ENCODE results near the gene JMJD7. TPM values are rescaled to one million over a fixed set of nuclear protein-coding genes. Genes with fewer than 3 reads are reported as not detected.

Gene JMJD7
- total and polyA plus RNA-seq, 4 donors = 2.8 to 25.0 (median 21.8) TPM

- no peak overlapping the region for H3K4me3 ChIP-seq (ENCODE audit: low read depth, low read length)
- H3K27ac ChIP-seq (ENCODE audit: low read depth, low read length) = no peak overlapping the region
- DNase-seq (ENCODE audit: low read depth in 4 of 6, low spot score in 6 of 6) = no peak
- H3K36me3 ChIP-seq (ENCODE audit: control insufficient read depth, insufficient read depth, low read length) = peaks cover 2% of the 10 kb centered on the region
- H3K27me3 ChIP-seq (ENCODE audit: control insufficient read depth, insufficient read depth, low read length) = peaks cover 20% of the 10 kb centered on the region
- H3K4me1 ChIP-seq (ENCODE audit: control insufficient read depth, insufficient read depth, low read length) = peaks cover 20% of the 10 kb centered on the region
- 86% methylated on average over 2 of the region's 2 CpGs for WGBS (ENCODE audit: insufficient coverage)
- H3K9me3 ChIP-seq (ENCODE audit: control insufficient read depth, insufficient read depth, low read length) = no peaks in the 10 kb centered on the region
These were observed 55.6 kb downstream of the JMJD7 start for GRCh38 chr15:41883484-41883825.

GRCh38 chr15:41884458-41884857, 56.6 kb downstream of the JMJD7 start:
- 92% methylated on average over 7 of the region's 7 CpGs for WGBS (ENCODE audit: insufficient coverage)
- Histone ChIP-seq H3K4me3 (ENCODE audit: low read depth, low read length) (no peak overlapping the region), H3K36me3 (ENCODE audit: control insufficient read depth, insufficient read depth, low read length) (peaks cover 2% of the 10 kb centered on the region), H3K27ac (ENCODE audit: low read depth, low read length) (no peak overlapping the region), H3K27me3 (ENCODE audit: control insufficient read depth, insufficient read depth, low read length) (peaks cover 20% of the 10 kb centered on the region), H3K9me3 (ENCODE audit: control insufficient read depth, insufficient read depth, low read length) (no peaks in the 10 kb centered on the region), H3K4me1 (ENCODE audit: control insufficient read depth, insufficient read depth, low read length) (peaks cover 20% of the 10 kb centered on the region)
- no peak for DNase-seq (ENCODE audit: low read depth in 4 of 6, low spot score in 6 of 6)

GRCh38 chr15:41885321-41885720, 57.4 kb downstream of the JMJD7 start:
- Histone ChIP-seq H3K4me1 (ENCODE audit: control insufficient read depth, insufficient read depth, low read length) (peaks cover 20% of the 10 kb centered on the region), H3K4me3 (ENCODE audit: low read depth, low read length) (no peak overlapping the region), H3K9me3 (ENCODE audit: control insufficient read depth, insufficient read depth, low read length) (no peaks in the 10 kb centered on the region), H3K27me3 (ENCODE audit: control insufficient read depth, insufficient read depth, low read length) (peaks cover 17% of the 10 kb centered on the region), H3K36me3 (ENCODE audit: control insufficient read depth, insufficient read depth, low read length) (peaks cover 2% of the 10 kb centered on the region), H3K27ac (ENCODE audit: low read depth, low read length) (no peak overlapping the region)
- no peak for DNase-seq (ENCODE audit: low read depth in 4 of 6, low spot score in 6 of 6)

GRCh38 chr15:41885841-41886240, 57.9 kb downstream of the JMJD7 start:
- Histone ChIP-seq H3K27me3 (ENCODE audit: control insufficient read depth, insufficient read depth, low read length) (peaks cover 12% of the 10 kb centered on the region), H3K4me1 (ENCODE audit: control insufficient read depth, insufficient read depth, low read length) (peaks cover 20% of the 10 kb centered on the region), H3K36me3 (ENCODE audit: control insufficient read depth, insufficient read depth, low read length) (peaks cover 2% of the 10 kb centered on the region), H3K4me3 (ENCODE audit: low read depth, low read length) (no peak overlapping the region), H3K27ac (ENCODE audit: low read depth, low read length) (no peak overlapping the region), H3K9me3 (ENCODE audit: control insufficient read depth, insufficient read depth, low read length) (no peaks in the 10 kb centered on the region)
- DNase-seq (ENCODE audit: low read depth in 4 of 6, low spot score in 6 of 6) = no peak
- WGBS (ENCODE audit: insufficient coverage) = 93% methylated on average over 14 of the region's 14 CpGs

GRCh38 chr15:41886741-41887140, 58.8 kb downstream of the JMJD7 start:
- Histone ChIP-seq H3K27me3 (ENCODE audit: control insufficient read depth, insufficient read depth, low read length) (peaks cover 7% of the 10 kb centered on the region), H3K9me3 (ENCODE audit: control insufficient read depth, insufficient read depth, low read length) (no peaks in the 10 kb centered on the region), H3K4me1 (ENCODE audit: control insufficient read depth, insufficient read depth, low read length) (peaks cover 16% of the 10 kb centered on the region), H3K27ac (ENCODE audit: low read depth, low read length) (no peak overlapping the region), H3K4me3 (ENCODE audit: low read depth, low read length) (no peak overlapping the region), H3K36me3 (ENCODE audit: control insufficient read depth, insufficient read depth, low read length) (peaks cover 2% of the 10 kb centered on the region)
- DNase-seq (ENCODE audit: low read depth in 4 of 6, low spot score in 6 of 6) = no peak
- 83% methylated on average over 5 of the region's 7 CpGs for WGBS (ENCODE audit: insufficient coverage)

GRCh38 chr15:41887161-41887560, 59.3 kb downstream of the JMJD7 start:
- Histone ChIP-seq H3K27ac (ENCODE audit: low read depth, low read length) (no peak overlapping the region), H3K9me3 (ENCODE audit: control insufficient read depth, insufficient read depth, low read length) (no peaks in the 10 kb centered on the region), H3K4me1 (ENCODE audit: control insufficient read depth, insufficient read depth, low read length) (peaks cover 12% of the 10 kb centered on the region), H3K36me3 (ENCODE audit: control insufficient read depth, insufficient read depth, low read length) (peaks cover 2% of the 10 kb centered on the region), H3K27me3 (ENCODE audit: control insufficient read depth, insufficient read depth, low read length) (peaks cover 6% of the 10 kb centered on the region), H3K4me3 (ENCODE audit: low read depth, low read length) (no peak overlapping the region)
- WGBS (ENCODE audit: insufficient coverage) = 88% methylated on average over 9 of the region's 10 CpGs
- DNase-seq (ENCODE audit: low read depth in 4 of 6, low spot score in 6 of 6) = no peak

Small RNA genes within 50 kb of the gene (small RNA-seq; reads per million reads assigned to genes)
- 0.06 reads per million for gene JMJD7-PLA2G4B (ENCODE audit: low replicate concordance)
- gene MIR4310 (ENCODE audit: low replicate concordance) = not detected
- gene RNA5SP393 (ENCODE audit: low replicate concordance) = not detected

Other genes starting within 250 kb of the JMJD7 start
- gene MGA, start 167.7 kb upstream of the JMJD7 start, total RNA-seq = 10 to 100 TPM; 60.0 to 76.2 TPM
- 10 to 100 TPM; 12.7 to 17.5 TPM for gene MGA, start 167.7 kb upstream of the JMJD7 start, polyA plus RNA-seq (ENCODE audit: insufficient read length in 2 of 2)
- 10 to 100 TPM; 27.1 to 32.7 TPM for gene MAPKBP1, start 53.6 kb upstream of the JMJD7 start, total RNA-seq
- 10 to 100 TPM; 30.8 to 52.6 TPM for gene MAPKBP1, start 53.6 kb upstream of the JMJD7 start, polyA plus RNA-seq (ENCODE audit: insufficient read length in 2 of 2)
- 1 to 10 TPM; 3.3 to 8.6 TPM for gene PLA2G4B, start 10.8 kb downstream of the JMJD7 start, total RNA-seq
- 10 to 100 TPM; 20.6 to 31.2 TPM for gene PLA2G4B, start 10.8 kb downstream of the JMJD7 start, polyA plus RNA-seq (ENCODE audit: insufficient read length in 2 of 2)
- gene SPTBN5, start 66.0 kb downstream of the JMJD7 start, total RNA-seq = 1 to 10 TPM in 1 of 2 donors, under 1 TPM in 1; 0.69 to 2.9 TPM
- 1 to 10 TPM; 2.0 to 4.2 TPM for gene SPTBN5, start 66.0 kb downstream of the JMJD7 start, polyA plus RNA-seq (ENCODE audit: insufficient read length in 2 of 2)
- 10 to 100 TPM in 1 of 2 donors, 1 to 10 TPM in 1; 8.9 to 12.3 TPM for gene EHD4, start 144.5 kb downstream of the JMJD7 start, total RNA-seq
- 1 to 10 TPM; 6.8 to 8.1 TPM for gene EHD4, start 144.5 kb downstream of the JMJD7 start, polyA plus RNA-seq (ENCODE audit: insufficient read length in 2 of 2)
- gene PLA2G4E, start 192.9 kb downstream of the JMJD7 start, total RNA-seq = not detected
- not detected for gene PLA2G4E, start 192.9 kb downstream of the JMJD7 start, polyA plus RNA-seq (ENCODE audit: insufficient read length in 2 of 2)